ENCODE measurements around the gene ENTPD3.
A peak's percentile ranks its signal among the peaks of the same experiment; 100 is the strongest.
"Not testable (repeated sequence)": the region's sequence is repeated elsewhere in the genome, so short reads cannot be mapped to it uniquely, and the experiment has no call there.

The ENTPD3 gene

GRCh38 chr3:40407007-40407406, 20.0 kb downstream of the ENTPD3 start:
- DNase-seq: no peak

GRCh38 chr3:40407611-40408010, 20.6 kb downstream of the ENTPD3 start:
- no peak for DNase-seq

- DNase-seq: no peak
Measured at GRCh38 chr3:40414270-40414669, 27.3 kb downstream of the ENTPD3 start.

GRCh38 chr3:40417845-40418543, 31.0 kb downstream of the ENTPD3 start:
- no peak for DNase-seq

GRCh38 chr3:40422861-40423260, 35.9 kb downstream of the ENTPD3 start:
- no peak for DNase-seq

- no peak for DNase-seq
Measured at GRCh38 chr3:40427045-40427669, 40.2 kb downstream of the ENTPD3 start.

- DNase-seq: no peak
Measured at GRCh38 chr3:40432793-40433192, 45.8 kb downstream of the ENTPD3 start.

GRCh38 chr3:40437889-40438288, 50.9 kb downstream of the ENTPD3 start:
- no peak for DNase-seq

GRCh38 chr3:40445062-40445461, 58.1 kb downstream of the ENTPD3 start:
- DNase-seq: no peak

GRCh38 chr3:40445880-40446279, 58.9 kb downstream of the ENTPD3 start:
- DNase-seq: no peak

- no peak for DNase-seq
Measured at GRCh38 chr3:40450438-40450837, 63.5 kb downstream of the ENTPD3 start.

GRCh38 chr3:40451551-40451950, 64.6 kb downstream of the ENTPD3 start:
- no peak for DNase-seq

GRCh38 chr3:40452057-40452456, 65.1 kb downstream of the ENTPD3 start:
- DNase-seq: no peak

GRCh38 chr3:40452562-40452875, 65.5 kb downstream of the ENTPD3 start:
- DNase-seq: no peak

- DNase-seq: peak; percentile 97
Measured at GRCh38 chr3:40452876-40453730, 66.1 kb downstream of the ENTPD3 start.

GRCh38 chr3:40453933-40454332, 66.9 kb downstream of the ENTPD3 start:
- no peak for DNase-seq

GRCh38 chr3:40455328-40455727, 68.3 kb downstream of the ENTPD3 start:
- DNase-seq: no peak

- DNase-seq: no peak
Measured at GRCh38 chr3:40456279-40456939, 69.4 kb downstream of the ENTPD3 start.

- DNase-seq: peak; percentile 90
Measured at GRCh38 chr3:40456940-40457823, 70.2 kb downstream of the ENTPD3 start, which contains the start of gene RPL14. Gene RPL14, plus strand, starts transcription at chr3:40457339. Its CDS starts 133 bp downstream, at chr3:40457472.

- DNase-seq: no peak
Measured at GRCh38 chr3:40458473-40458872, 71.5 kb downstream of the ENTPD3 start.

- not testable (repeated sequence) for DNase-seq
Measured at GRCh38 chr3:40460481-40460880, 73.5 kb downstream of the ENTPD3 start.

GRCh38 chr3:40461161-40461560, 74.2 kb downstream of the ENTPD3 start:
- DNase-seq: no peak
